GM13977 (cell line): ENCODE data around the gene TMOD2.

ENCODE experiments used
- DNase-seq: peaks from one replicate; pipeline ENCODE4 v3.0.0; 2012; ENCODE audit warnings: low spot score
- in situ Hi-C: fragments of 300-500 bp; cut with MboI; formaldehyde crosslinking; loops from one replicate; pipeline ENCODE4 v1.12.0; 2022; ENCODE audit warnings: low sequenced_read_pairs, low pct_unique_long_range_greater_than_20kb, mixed read lengths, inconsistent platforms; ENCODE audit not compliant: unreplicated experiment
- TF ChIP-seq, protein P1 (sequence below): IDR thresholded peaks from 2 replicates; pipeline ENCODE4 v1.5.1; 2012; ENCODE audit warnings: mild to moderate bottlenecking, control low read depth; ENCODE audit not compliant: insufficient read depth; ENCODE audit errors: extremely low read depth, missing control alignments

The TMOD2 gene

GRCh38 chr15:51828621-51829375 is 77.4 kb downstream of the TMOD2 start:
- DNase-seq, result peak; percentile 20
- in situ Hi-C loops, result no loop called here

GRCh38 chr15:51829376-51830275 is 78.2 kb downstream of the TMOD2 start, which contains the start of gene TMOD3:
TMOD3 (plus strand) TSS chr15:51829653; CDS start chr15:51862885, 33,232 bp downstream.
- in situ Hi-C loops, result no loop called here
- TF ChIP-seq, protein P1, sequence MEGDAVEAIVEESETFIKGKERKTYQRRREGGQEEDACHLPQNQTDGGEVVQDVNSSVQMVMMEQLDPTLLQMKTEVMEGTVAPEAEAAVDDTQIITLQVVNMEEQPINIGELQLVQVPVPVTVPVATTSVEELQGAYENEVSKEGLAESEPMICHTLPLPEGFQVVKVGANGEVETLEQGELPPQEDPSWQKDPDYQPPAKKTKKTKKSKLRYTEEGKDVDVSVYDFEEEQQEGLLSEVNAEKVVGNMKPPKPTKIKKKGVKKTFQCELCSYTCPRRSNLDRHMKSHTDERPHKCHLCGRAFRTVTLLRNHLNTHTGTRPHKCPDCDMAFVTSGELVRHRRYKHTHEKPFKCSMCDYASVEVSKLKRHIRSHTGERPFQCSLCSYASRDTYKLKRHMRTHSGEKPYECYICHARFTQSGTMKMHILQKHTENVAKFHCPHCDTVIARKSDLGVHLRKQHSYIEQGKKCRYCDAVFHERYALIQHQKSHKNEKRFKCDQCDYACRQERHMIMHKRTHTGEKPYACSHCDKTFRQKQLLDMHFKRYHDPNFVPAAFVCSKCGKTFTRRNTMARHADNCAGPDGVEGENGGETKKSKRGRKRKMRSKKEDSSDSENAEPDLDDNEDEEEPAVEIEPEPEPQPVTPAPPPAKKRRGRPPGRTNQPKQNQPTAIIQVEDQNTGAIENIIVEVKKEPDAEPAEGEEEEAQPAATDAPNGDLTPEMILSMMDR, result no peak
- peak; percentile 95 for DNase-seq

More at GRCh38 chr15:51828621-51829375, 77.4 kb downstream of the TMOD2 start:
- TF ChIP-seq, protein P1, result no peak

- TF ChIP-seq, protein P1, result no peak
- peak; percentile 32 for DNase-seq
- in situ Hi-C loops, result no loop called here
These were observed 78.9 kb downstream of the TMOD2 start for GRCh38 chr15:51830276-51830806.

- TF ChIP-seq, protein P1, result no peak
- in situ Hi-C loops, result no loop called here
- DNase-seq, result no peak
These were observed 82.4 kb downstream of the TMOD2 start for GRCh38 chr15:51833772-51834171.

DNA sequence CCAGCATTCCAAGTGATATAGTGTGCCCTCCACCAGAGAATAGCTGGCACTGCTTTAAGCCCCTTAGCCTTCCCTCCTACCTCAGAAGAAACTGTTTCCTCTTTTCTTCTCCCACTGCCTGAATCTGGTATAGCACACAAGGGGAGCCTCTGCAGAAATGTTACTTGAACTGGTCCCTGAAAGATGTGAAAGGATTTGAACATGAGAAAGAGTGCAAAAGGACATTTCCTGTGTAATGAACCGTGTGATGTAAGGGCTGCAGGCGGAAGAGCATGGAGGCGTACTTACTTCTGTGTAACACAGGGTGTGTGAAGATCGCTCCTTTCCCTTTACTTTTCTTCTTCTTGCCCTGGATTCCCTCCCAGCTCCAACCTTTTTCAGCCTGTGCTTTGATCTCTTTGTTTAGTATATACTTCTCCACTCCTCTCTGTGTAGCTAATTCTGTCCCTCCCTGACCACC is 86.4 kb downstream of the TMOD2 start:
- in situ Hi-C loops, result no loop called here
- TF ChIP-seq, protein P1, result no peak
- DNase-seq, result peak; percentile 17

DNA sequence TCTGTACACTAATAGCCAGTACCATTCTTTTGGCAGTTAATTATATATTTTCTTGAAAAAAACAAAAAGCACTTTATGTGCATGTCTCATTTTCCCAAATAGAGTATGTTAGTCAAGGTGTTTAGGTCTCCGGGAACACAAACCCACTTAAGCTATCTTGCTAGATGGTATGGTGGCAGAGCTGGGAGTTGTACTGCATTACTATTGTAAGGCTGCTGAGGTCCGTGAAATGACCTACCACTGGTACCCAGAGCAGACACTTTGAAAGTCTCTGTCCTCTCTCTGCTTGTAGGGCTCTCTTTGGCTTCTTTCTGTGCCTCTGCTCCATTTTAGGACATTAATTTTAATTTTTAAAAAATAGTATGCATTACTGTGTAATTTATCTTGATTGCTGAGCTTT is 86.9 kb downstream of the TMOD2 start:
- TF ChIP-seq, protein P1, result no peak
- in situ Hi-C loops, result no loop called here
- no peak for DNase-seq
